ENCODE data around the gene DYNLT4.
"Not testable (repeated sequence)": the region's sequence is repeated elsewhere in the genome, so short reads cannot be mapped to it uniquely, and the experiment has no call there.

Gene DYNLT4

GRCh38 chr1:44812822-44813543, 5.8 kb upstream of the DYNLT4 start:
- no peaks in the 10 kb centered on the region for H3K9me3 ChIP-seq (ENCODE audit: insufficient read depth, low read length)
- H3K9ac ChIP-seq (ENCODE audit: low read length), result no peak overlapping the region
- H3K4me2 ChIP-seq (ENCODE audit: low read length), result no peak overlapping the region
- peaks cover 43% of the 10 kb centered on the region for H3K4me1 ChIP-seq (ENCODE audit: low read length)
- no peaks in the 10 kb centered on the region for H4K20me1 ChIP-seq (ENCODE audit: insufficient read depth, low read length)
- no peak overlapping the region for H2AFZ ChIP-seq (ENCODE audit: low read depth, low read length)
- no peak for TF ChIP-seq CTCF (IDR thresholded peaks at IDR 0.05; ENCODE audit: low read depth, low read length)
- no peak for TF ChIP-seq EZH2phosphoT487 (IDR thresholded peaks at IDR 0.05; ENCODE audit: low read depth)
- no peaks in the 10 kb centered on the region for H3K27me3 ChIP-seq (ENCODE audit: low read depth, low read length)
- peaks cover 35% of the 10 kb centered on the region for H3K36me3 ChIP-seq (replicated peaks; ENCODE audit: low read depth, low read length)
- peaks cover 21% of the 10 kb centered on the region for H3K79me2 ChIP-seq (ENCODE audit: low read length)
- H3K4me3 ChIP-seq (ENCODE audit: low read length), result no peak overlapping the region
- H3K27ac ChIP-seq (ENCODE audit: low read length), result no peak overlapping the region

- H4K20me1 ChIP-seq (ENCODE audit: insufficient read depth, low read length), result no peaks in the 10 kb centered on the region
- H3K9me3 ChIP-seq (ENCODE audit: insufficient read depth, low read length), result no peaks in the 10 kb centered on the region
- peak overlapping the region; percentile 100 for H3K27ac ChIP-seq (ENCODE audit: low read length)
- peak overlapping the region; percentile 76 for H3K4me2 ChIP-seq (ENCODE audit: low read length)
- peaks cover 60% of the 10 kb centered on the region for H3K4me1 ChIP-seq (ENCODE audit: low read length)
- TF ChIP-seq CTCF (IDR thresholded peaks at IDR 0.05; ENCODE audit: low read depth, low read length) (no peak), EZH2phosphoT487 (IDR thresholded peaks at IDR 0.05; ENCODE audit: low read depth) (no peak)
- H3K9ac ChIP-seq (ENCODE audit: low read length), result peak overlapping the region; percentile 94
- H3K36me3 ChIP-seq (replicated peaks; ENCODE audit: low read depth, low read length), result peaks cover 37% of the 10 kb centered on the region
- no peaks in the 10 kb centered on the region for H3K27me3 ChIP-seq (ENCODE audit: low read depth, low read length)
- H3K4me3 ChIP-seq (ENCODE audit: low read length), result peak overlapping the region; percentile 67
- H3K79me2 ChIP-seq (ENCODE audit: low read length), result peaks cover 27% of the 10 kb centered on the region
- H2AFZ ChIP-seq (ENCODE audit: low read depth, low read length), result no peak overlapping the region
Measured at GRCh38 chr1:44811234-44811633, 4.1 kb upstream of the DYNLT4 start.

- peak overlapping the region; percentile 100 for H3K27ac ChIP-seq (ENCODE audit: low read length)
- peak overlapping the region; percentile 67 for H3K4me3 ChIP-seq (ENCODE audit: low read length)
- peaks cover 41% of the 10 kb centered on the region for H3K36me3 ChIP-seq (replicated peaks; ENCODE audit: low read depth, low read length)
- H4K20me1 ChIP-seq (ENCODE audit: insufficient read depth, low read length); H3K9me3 ChIP-seq (ENCODE audit: insufficient read depth, low read length); H2AFZ ChIP-seq (ENCODE audit: low read depth, low read length); H3K27me3 ChIP-seq (ENCODE audit: low read depth, low read length): not testable (repeated sequence)
- H3K4me1 ChIP-seq (ENCODE audit: low read length), result peaks cover 65% of the 10 kb centered on the region
- peaks cover 32% of the 10 kb centered on the region for H3K79me2 ChIP-seq (ENCODE audit: low read length)
- peak overlapping the region; percentile 94 for H3K9ac ChIP-seq (ENCODE audit: low read length)
- peak overlapping the region; percentile 76 for H3K4me2 ChIP-seq (ENCODE audit: low read length)
Measured at GRCh38 chr1:44810762-44811105, 3.6 kb upstream of the DYNLT4 start.

- peaks cover 41% of the 10 kb centered on the region for H3K36me3 ChIP-seq (replicated peaks; ENCODE audit: low read depth, low read length)
- H3K4me1 ChIP-seq (ENCODE audit: low read length), result peaks cover 70% of the 10 kb centered on the region
- H3K27me3 ChIP-seq (ENCODE audit: low read depth, low read length), result no peaks in the 10 kb centered on the region
- peak overlapping the region; percentile 100 for H3K27ac ChIP-seq (ENCODE audit: low read length)
- no peaks in the 10 kb centered on the region for H4K20me1 ChIP-seq (ENCODE audit: insufficient read depth, low read length)
- H3K4me2 ChIP-seq (ENCODE audit: low read length), result peak overlapping the region; percentile 76
- TF ChIP-seq CTCF (IDR thresholded peaks at IDR 0.05; ENCODE audit: low read depth, low read length), result no peak
- no peak for TF ChIP-seq EZH2phosphoT487 (IDR thresholded peaks at IDR 0.05; ENCODE audit: low read depth)
- H3K79me2 ChIP-seq (ENCODE audit: low read length), result peaks cover 37% of the 10 kb centered on the region
- peak overlapping the region; percentile 67 for H3K4me3 ChIP-seq (ENCODE audit: low read length)
- H2AFZ ChIP-seq (ENCODE audit: low read depth, low read length), result no peak overlapping the region
- peak overlapping the region; percentile 94 for H3K9ac ChIP-seq (ENCODE audit: low read length)
- H3K9me3 ChIP-seq (ENCODE audit: insufficient read depth, low read length), result no peaks in the 10 kb centered on the region
Measured at GRCh38 chr1:44810101-44810761, 3.1 kb upstream of the DYNLT4 start.
